ENCODE measurements around the gene LPP. TPM values are rescaled to one million over a fixed set of nuclear protein-coding genes. Genes with fewer than 3 reads are reported as not detected.

The LPP gene
- total and polyA plus RNA-seq, 4 donors = 11.1 to 219 (median 66.5) TPM

- ATAC-seq (ENCODE audit: insufficient read depth, low FRiP score) = no peak
- H3K4me1 ChIP-seq (ENCODE audit: control insufficient read depth in 5 of 5, insufficient read depth in 5 of 5, low read length in 5 of 5) = peaks cover 0 to 6% (median 0%) of the 10 kb centered on the region in 5 donors
- WGBS, 2 donors = 88 to 89% methylated on average over 3 of the region's 3 CpGs
- no peak for TF ChIP-seq CTCF (IDR thresholded peaks at IDR 0.05; ENCODE audit: control extremely low read depth, extremely low read depth)
- no peaks in the 10 kb centered on the region for H3K27me3 ChIP-seq (ENCODE audit: control insufficient read depth in 3 of 3, insufficient read depth in 3 of 3, low read length in 2 of 3)
- no peak overlapping the region for H3K27ac ChIP-seq (ENCODE audit: low read depth in 1 of 2, low read length in 1 of 2)
- no peaks in the 10 kb centered on the region for H3K9me3 ChIP-seq (ENCODE audit: control insufficient read depth in 4 of 4, insufficient read depth in 3 of 4, low read length in 3 of 4)
- H3K36me3 ChIP-seq (ENCODE audit: control insufficient read depth in 4 of 4, insufficient read depth in 4 of 4, low read length in 4 of 4) = peaks cover 0 to 6% (median 2%) of the 10 kb centered on the region in 4 donors
- no peak overlapping the region for H3K4me3 ChIP-seq
- DNase-seq = no peak
- H3K9ac ChIP-seq (ENCODE audit: insufficient read depth in 1 of 2, low read length in 2 of 2) = no peak overlapping the region
Measured at GRCh38 chr3:188522115-188522514, 368.2 kb downstream of the LPP start.

GRCh38 chr3:188523291-188523690 is 369.3 kb downstream of the LPP start:
- no peak for TF ChIP-seq CTCF (IDR thresholded peaks at IDR 0.05; ENCODE audit: control extremely low read depth, extremely low read depth)

GRCh38 chr3:188524052-188524451 is 370.1 kb downstream of the LPP start:
- ATAC-seq (ENCODE audit: insufficient read depth, low FRiP score) (no peak), DNase-seq (no peak)
- Histone ChIP-seq H3K9me3 (ENCODE audit: control insufficient read depth in 4 of 4, insufficient read depth in 3 of 4, low read length in 3 of 4) (no peaks in the 10 kb centered on the region), H3K27me3 (ENCODE audit: control insufficient read depth in 3 of 3, insufficient read depth in 3 of 3, low read length in 2 of 3) (no peaks in the 10 kb centered on the region), H3K4me3 (no peak overlapping the region), H3K4me1 (ENCODE audit: control insufficient read depth in 5 of 5, insufficient read depth in 5 of 5, low read length in 5 of 5) (peaks cover 0 to 6% (median 0%) of the 10 kb centered on the region in 5 donors), H3K36me3 (ENCODE audit: control insufficient read depth in 4 of 4, insufficient read depth in 4 of 4, low read length in 4 of 4) (peaks cover 0 to 6% (median 4%) of the 10 kb centered on the region in 4 donors), H3K9ac (ENCODE audit: insufficient read depth in 1 of 2, low read length in 2 of 2) (no peak overlapping the region), H3K27ac (ENCODE audit: low read depth in 1 of 2, low read length in 1 of 2) (no peak overlapping the region)
- TF ChIP-seq CTCF (IDR thresholded peaks at IDR 0.05; ENCODE audit: control extremely low read depth, extremely low read depth) = no peak
- 63 to 96% methylated on average over 3 of the region's 3 CpGs for WGBS, 2 donors

More at GRCh38 chr3:188523291-188523690, 369.3 kb downstream of the LPP start:
- Histone ChIP-seq H3K27me3 (ENCODE audit: control insufficient read depth in 3 of 3, insufficient read depth in 3 of 3, low read length in 2 of 3) (no peaks in the 10 kb centered on the region), H3K27ac (ENCODE audit: low read depth in 1 of 2, low read length in 1 of 2) (no peak overlapping the region), H3K4me3 (no peak overlapping the region), H3K36me3 (ENCODE audit: control insufficient read depth in 4 of 4, insufficient read depth in 4 of 4, low read length in 4 of 4) (peaks cover 0 to 6% (median 2%) of the 10 kb centered on the region in 4 donors), H3K4me1 (ENCODE audit: control insufficient read depth in 5 of 5, insufficient read depth in 5 of 5, low read length in 5 of 5) (peaks cover 0 to 6% (median 0%) of the 10 kb centered on the region in 5 donors), H3K9me3 (ENCODE audit: control insufficient read depth in 4 of 4, insufficient read depth in 3 of 4, low read length in 3 of 4) (no peaks in the 10 kb centered on the region), H3K9ac (ENCODE audit: insufficient read depth in 1 of 2, low read length in 2 of 2) (no peak overlapping the region)
- DNase-seq (no peak), ATAC-seq (ENCODE audit: insufficient read depth, low FRiP score) (no peak)
- WGBS, 2 donors = 97% methylated on average over 5 of the region's 5 CpGs

- peak in 2 of 3 donors; percentile 13 to 20 for DNase-seq
Measured at GRCh38 chr3:188526057-188526456, 372.1 kb downstream of the LPP start.

More at GRCh38 chr3:188526057-188526456, 372.1 kb downstream of the LPP start:
- no peak overlapping the region for H3K27ac ChIP-seq (ENCODE audit: low read depth in 1 of 2, low read length in 1 of 2)
- no peak overlapping the region for H3K4me3 ChIP-seq
- H3K36me3 ChIP-seq (ENCODE audit: control insufficient read depth in 4 of 4, insufficient read depth in 4 of 4, low read length in 4 of 4) = peaks cover 0 to 6% (median 3%) of the 10 kb centered on the region in 4 donors
- H3K9me3 ChIP-seq (ENCODE audit: control insufficient read depth in 4 of 4, insufficient read depth in 3 of 4, low read length in 3 of 4) = no peaks in the 10 kb centered on the region
- no peak for TF ChIP-seq CTCF (IDR thresholded peaks at IDR 0.05; ENCODE audit: control extremely low read depth, extremely low read depth)
- H3K4me1 ChIP-seq (ENCODE audit: control insufficient read depth in 5 of 5, insufficient read depth in 5 of 5, low read length in 5 of 5) = peaks cover 0 to 5% (median 0%) of the 10 kb centered on the region in 5 donors
- WGBS, 2 donors = 68 to 77% methylated on average over 5 of the region's 5 CpGs
- no peak overlapping the region for H3K9ac ChIP-seq (ENCODE audit: insufficient read depth in 1 of 2, low read length in 2 of 2)
- ATAC-seq (ENCODE audit: insufficient read depth, low FRiP score) = peak; percentile 34
- no peaks in the 10 kb centered on the region for H3K27me3 ChIP-seq (ENCODE audit: control insufficient read depth in 3 of 3, insufficient read depth in 3 of 3, low read length in 2 of 3)
